Hepatic stellate cell (primary cell): Measurements from ENCODE around the gene ZNF652.

ENCODE experiments used
- DNase-seq: peaks from one replicate; pipeline ENCODE4 v3.0.0; 2011; ENCODE audit warnings: low spot score

Gene ZNF652

DNA sequence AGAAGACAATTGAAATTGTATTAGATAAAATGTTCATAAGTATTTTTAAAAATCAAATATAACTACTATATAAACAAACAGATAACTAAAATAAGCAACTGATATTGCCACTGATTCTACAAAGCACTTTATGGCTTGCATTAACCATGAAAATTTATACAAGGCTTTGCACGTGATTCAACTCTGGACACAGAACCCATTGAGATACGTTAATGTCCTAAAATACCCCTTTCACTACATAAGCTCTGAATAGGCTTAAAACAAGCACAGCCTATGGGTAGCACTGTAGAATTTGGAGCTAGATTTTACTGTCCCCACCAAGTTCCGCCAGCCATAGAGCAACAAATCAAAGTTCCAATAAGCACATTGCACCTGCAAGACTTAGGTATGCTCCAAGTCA is 4.5 kb downstream of the ZNF652 start:
- DNase-seq: no peak

DNA sequence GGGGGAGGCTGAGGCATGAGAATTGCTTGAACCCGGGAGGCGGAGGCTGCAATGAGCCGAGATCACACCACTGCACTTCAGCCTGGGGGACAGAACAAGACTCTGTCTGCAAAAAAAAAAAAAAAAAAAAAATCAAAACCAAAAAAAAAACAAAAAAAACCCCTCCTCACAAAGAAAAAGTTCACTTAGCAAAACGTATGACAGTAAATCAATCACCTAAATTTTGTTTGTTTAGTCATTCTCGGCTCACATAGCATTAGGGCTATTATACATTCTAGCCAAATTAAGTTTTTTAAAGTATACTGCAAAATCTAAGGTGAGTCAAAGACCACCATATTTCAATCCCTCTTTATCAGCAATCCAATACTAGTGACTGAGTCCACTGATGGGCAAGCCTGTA is 5.7 kb downstream of the ZNF652 start:
- DNase-seq: no peak

DNA sequence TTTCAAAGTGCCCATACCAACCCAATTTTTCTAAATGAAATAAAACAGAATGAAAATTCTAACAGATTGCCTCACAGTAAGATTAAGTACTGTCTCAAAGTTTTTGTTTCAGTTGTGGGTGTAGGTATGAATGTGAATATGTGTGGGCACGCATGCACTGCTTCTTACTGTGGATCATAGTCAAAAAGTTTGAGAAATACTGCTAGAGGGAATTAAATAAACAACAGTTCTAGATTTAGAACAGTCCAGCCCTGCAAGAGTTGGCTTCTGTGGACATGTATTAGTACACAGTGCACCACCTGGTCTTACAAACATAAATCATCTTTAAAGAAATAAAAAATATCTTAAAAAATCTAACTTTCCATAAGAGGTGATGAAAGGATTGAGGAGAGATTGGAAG is 8.4 kb downstream of the ZNF652 start:
- DNase-seq: no peak

DNA sequence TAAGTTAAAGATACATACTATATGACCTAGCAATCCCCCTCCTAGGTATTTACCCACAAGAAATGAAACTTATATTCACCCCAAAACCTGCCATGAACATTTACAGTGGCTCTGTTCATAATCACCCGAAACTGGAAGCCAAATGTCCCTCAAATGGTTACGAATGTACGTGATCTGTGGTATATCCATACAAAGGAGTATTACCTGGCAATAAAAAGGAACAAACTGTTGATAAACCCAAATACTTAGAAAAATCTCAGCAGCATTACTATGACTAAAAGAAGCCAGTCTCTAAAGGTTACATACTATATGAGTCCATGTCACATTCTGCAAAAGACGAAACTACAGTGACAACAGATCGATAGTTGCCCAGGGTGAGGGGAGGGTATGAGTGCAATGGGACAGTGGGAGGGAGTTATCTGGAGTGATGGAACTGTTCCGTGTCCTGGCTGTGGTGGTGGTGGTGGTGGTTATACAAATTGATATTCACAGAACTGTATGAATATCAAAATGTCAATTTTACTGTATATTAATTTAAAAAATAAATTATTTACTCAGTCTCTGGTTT is 9.4 kb downstream of the ZNF652 start:
- no peak for DNase-seq

DNA sequence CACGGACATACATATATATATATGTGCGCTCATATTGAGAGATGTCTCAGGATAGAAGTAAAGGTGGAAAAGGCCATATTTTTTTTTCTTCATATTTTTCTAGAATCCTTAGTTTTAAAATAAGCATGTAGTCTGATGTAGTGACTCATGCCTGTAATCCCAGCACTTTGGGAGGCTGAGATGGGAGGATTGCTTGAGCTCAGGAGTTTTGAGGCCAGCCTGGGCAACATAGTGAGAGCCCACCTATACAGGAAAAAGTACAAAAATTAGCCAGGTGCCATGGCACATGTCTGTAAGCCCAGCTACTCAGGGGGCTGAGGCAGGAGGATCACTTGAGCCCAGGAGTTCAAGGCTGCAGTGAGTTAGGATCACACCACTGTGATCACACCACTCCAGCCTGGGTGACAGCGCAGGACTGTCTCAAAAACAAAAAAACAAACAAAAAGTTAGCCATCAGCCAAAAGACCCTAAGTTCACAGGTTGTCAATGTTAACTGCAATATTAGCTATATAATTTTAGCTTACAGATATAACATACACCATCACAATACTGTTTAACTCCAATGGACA is 10.4 kb downstream of the ZNF652 start:
- no peak for DNase-seq

DNA sequence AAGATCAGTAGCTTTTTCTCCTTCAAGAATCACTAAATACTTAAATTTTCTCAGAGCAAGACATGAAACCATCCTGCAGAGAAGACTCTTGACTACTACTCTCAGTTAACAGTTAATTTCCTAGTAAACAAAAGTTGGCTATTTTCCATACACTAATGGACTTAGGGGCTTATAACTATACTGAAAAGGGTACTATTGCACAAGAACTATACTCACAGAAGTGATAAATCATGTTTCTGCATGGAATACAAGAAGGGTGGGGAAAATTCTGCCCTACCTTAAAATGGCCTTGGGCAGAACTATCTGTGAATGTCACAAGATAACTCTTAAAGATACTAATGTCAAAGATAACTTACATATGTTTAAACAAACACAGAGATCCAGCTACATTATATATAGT is 12.5 kb downstream of the ZNF652 start:
- DNase-seq: no peak

DNA sequence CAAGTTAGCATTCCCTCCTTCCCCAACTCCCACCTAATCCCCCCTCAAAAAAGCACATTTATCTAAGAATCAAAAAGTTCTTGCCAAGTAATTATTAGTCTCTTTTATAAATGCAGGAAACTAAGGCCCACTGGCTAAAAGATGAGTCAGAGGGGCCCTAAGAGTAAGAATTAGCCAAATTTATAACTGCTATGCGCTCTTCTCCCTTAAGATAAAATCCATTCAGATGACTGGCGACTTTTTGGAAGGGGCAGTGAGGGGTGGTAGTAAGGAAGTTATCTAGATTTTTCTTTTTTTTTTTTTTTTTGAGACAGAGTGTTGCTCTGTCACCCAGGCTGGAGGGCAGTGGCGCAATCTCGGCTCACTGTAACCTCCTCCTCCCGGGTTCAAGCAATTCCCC is 17.1 kb downstream of the ZNF652 start:
- DNase-seq: no peak

DNA sequence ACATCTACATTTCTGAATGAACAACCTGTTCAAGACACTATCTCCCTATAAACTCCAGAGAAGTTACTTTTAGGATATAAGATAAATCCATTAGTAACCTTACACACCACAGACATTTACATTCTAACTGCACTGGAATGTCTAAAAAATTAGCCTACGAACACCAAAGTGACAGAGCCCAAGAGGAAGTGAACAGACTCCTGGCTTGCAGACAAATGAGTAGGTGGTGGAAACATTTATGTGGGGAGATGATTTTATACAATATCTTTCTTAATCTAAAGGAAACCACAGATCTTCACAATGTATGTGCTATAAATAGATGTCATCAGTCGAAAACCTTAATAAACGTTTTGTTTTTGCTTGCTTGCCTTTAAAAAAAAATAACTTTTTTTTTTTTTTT is 18.8 kb downstream of the ZNF652 start:
- DNase-seq: no peak

DNA sequence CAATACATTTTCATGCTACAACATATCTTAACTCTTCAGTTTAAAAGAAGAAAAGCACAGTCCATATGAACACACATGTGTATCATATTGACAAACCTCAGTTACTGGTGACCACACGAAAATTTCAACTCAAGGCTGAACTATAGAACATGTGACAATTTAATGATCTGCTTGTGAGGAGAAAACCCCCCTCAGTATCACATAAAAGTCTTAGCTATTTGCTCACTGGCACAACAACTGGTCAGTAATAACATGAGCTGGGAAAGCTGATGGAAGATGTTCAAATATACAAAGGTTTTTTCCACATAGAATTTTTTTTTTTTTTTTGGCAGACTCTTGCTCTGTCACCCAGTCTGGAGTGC is 19.5 kb downstream of the ZNF652 start:
- no peak for DNase-seq

DNA sequence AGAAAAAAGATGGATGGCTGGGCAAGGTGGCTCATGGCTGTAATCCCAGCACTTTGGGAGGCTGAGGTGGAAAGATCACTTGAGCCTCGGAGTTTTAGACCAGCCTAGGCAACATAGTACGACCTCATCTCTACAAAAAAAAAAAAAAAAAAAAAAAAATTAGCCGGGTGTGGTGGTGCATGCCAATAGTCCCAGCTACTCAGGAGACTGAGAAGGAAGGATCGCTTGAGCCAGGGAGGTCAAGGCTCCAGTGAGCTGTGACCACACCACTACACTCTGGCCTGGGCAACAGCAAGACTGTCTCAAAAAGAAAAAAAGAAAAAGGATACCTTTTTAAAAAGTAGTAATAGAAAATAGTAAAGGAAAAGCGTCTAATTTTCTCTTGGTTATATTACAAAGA is 20.7 kb downstream of the ZNF652 start:
- no peak for DNase-seq

DNA sequence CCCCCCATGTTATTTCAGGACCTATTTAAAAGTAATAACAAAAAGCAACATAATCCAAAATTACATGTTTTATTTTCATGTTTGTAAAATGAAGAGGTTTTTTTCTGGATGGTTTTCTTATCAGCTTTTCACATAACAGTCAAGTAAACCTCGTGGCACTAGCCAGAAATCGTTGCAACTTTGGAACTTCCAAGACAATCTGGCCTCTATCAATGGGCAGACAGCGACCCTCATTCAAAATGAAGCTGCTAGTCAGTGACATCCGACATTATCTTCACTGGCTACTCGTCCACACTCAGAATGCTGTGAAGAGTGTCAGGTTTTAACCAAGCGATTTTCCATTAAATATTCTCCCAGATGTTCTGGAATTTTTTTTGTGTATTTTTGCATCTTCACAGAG is 22.7 kb downstream of the ZNF652 start:
- no peak for DNase-seq

DNA sequence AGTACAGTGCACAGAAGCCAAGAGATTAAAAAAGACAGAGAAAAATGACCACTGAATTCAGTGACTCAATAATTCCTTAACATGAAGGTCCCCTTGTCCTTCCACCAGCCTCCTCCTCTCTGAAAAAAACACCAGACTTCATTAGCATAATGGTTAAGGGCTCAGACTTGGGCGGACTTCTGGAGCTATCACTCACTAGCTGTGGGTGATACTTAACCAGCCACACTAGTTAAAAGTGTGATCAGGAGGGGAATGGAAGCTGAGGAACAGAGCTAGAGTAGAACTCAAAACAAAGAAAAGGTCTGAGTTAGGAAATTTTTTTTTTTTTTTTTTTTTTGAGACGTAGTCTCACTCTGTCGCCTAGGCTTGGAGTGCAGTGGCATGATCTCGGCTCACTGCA is 23.2 kb downstream of the ZNF652 start:
- no peak for DNase-seq

DNA sequence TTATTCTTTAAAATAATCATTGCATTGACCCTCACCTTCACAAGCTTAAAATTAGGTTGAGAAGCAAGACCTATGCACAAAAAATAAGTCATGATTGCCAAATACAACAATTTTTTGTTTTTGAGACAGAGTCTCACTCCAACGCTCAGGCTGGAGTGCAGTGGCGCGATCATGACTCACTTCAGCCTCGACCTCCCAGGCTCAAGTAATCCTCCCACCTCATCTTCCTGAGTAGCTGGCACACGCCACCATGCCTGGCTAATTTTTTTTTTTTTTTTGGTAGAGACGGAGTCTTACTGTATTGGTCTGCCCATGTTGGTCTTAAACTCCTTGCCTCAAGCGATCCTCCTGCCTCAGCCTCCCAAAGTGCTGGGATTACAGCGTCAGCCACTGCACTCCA is 24.2 kb downstream of the ZNF652 start:
- no peak for DNase-seq

DNA sequence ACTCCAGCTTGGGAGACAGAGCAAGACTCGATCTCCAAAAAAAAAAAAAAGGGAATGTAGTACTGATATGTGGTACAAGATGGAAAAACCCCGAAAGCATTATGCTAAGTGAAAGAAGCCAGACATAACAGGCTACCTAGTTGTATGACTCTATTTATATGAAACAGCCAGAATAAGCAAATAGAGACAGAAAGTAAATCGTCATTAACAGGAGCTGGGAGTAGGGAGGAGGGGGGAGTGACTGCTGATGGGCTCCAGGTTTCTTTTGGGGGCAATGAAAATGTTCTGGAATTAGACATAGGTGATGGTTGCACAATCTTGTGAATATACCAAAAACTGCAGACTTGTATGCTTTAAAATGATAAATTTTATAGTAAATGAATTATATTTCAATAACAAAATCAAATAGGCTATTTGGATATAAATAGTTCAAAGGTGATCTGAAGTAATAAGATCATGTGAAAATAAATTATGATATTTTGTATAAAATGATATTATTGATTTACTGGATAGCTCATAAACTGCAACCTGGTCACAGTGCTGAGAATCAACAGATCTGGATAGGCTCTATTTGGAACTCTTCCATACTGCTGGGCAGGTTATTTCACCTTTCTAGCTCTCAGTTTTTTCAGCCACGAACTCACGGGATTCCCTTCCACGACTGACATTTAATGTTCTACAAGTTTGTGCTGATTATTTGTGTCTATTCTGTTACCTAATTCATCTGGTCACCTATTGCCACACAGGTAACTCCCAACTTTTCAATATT is 27.1 kb downstream of the ZNF652 start:
- no peak for DNase-seq

DNA sequence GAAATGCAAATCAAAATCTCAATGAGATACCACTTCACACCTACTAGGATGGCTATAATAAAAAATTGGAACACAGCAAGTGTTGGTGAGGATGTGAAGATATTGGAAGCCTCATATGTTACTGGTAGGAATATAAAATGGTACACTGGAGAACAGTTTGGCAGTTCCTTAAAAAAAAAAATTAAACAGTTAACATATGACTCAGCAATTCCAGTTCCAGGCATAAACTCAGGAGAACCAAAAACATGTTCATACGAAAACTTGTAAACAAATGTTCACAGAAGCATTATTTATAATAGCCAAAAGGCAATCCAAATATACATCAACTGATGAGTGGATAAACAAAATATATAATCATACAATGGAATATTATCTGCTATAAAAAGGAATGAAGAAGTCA is 28.2 kb downstream of the ZNF652 start:
- no peak for DNase-seq

DNA sequence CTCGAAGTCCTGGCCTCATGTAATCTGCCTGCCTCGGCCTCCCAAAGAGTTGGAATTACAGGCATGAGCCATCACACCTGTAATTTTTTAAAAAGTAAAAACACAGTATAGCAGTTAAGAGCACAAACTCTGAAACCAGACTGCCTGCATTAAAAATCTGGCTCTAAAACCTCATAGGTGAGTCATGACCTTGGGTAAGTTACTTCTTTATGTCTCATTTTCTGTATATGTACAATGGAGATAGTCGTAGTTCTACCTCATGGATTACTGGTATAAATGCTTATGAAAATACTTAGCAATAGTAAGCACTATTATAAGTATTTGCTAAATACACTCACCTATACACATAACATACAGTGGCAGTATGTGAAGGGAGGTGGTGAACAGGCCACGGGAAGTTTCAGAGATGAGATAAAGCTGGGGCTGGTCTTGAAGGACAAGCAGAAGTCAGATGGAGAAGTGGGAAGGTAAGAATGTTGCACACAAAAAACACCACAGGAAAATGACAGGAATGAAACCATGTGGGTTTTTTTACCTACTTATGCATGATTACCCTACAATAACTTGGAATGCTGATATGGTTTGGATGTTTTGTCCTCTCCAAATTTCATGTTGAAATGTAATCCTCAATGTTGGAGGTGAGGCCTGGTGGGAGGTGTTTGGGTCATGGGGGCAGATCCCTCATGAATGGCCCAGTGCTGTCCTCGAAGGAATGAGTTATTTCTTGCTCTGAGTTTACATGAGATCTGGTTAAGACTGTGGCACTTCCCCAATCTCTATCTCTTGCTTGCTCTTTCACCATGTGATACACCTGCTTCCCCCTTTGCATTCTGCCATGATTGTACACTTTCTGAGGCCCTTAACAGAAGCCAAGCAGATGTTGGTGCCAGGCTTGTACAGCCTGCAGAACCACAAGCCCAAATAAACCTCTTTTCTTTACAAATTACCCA is 33.9 kb downstream of the ZNF652 start:
- DNase-seq: no peak

DNA sequence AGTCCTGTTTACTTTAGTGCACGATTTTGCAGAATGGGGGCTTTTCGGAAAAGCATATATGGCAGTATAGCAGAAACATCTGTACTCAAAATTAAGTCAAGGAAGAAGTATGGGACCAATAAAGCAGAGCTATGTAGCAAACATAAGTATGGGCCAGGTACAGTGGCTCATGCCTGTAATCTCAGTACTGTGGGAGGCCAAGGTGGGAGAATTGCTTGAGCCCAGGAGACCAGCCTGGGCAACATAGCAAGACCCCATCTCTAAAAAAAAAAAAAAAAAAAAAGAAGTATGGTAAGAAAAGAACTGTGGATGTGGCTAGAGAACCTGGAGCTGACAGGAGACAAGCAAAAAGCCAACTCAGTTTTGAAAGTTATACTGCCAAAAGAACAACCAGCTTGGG is 36.1 kb downstream of the ZNF652 start:
- DNase-seq: no peak

DNA sequence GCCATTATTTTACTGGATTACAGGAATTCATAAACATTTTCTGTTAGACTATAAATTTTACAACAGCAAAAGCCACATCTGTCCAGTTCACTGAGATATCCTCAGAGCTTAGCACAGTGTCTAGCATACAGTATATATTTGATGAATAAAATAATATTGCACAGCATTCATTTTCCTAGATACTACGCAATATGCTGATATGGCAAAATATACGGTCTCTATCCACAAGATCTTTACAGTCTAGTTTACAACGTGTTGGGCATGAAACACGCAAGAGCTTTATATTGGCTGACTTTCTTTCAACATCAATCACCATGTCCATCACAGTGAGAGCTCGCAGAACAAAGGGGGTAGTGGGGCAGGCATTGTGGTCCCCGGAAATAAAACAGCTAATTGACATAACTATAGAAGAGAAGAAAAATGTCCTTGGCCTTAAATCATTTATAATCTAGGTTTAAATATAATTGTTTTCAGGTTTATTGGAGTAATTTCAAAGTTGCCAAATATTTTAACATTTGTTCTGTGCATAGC is 43.5 kb downstream of the ZNF652 start:
- no peak for DNase-seq

DNA sequence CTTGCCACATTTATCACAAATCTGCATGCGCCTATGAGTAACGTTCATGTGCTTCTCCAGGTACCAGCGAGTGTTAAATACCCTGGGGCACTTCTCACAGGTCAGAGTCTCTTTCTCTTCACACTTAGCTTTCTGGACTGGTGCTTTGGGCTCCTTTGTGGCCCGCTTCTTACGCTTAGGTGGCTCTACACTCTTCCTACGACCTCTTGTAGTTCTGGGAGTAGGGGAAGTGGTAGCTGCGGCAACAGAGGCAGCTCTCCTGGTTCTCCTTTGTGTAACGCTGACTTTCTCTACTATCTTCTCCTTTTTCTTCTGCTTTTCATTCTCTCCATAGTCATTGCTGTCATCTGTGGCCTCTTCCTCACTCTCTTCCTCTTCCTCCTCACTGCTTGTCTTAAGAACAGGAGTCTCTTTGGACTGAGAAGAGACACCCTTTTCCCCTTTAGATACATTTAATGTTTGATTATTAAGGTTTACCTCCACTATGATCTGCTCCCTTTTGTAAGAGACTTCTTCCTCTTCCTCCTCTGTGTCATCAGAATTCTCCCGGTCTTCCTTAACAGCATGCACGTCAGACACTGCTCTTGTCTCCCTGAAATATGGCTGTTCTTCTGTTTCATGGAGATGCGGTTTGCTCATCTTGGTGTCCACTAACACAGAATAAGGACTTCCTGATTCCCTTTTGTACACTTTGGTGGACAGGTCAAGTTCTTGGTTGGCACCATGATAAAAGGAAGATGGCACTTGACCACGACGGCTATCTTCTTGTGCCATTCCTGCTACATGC is 45.0 kb downstream of the ZNF652 start:
- DNase-seq: no peak

DNA sequence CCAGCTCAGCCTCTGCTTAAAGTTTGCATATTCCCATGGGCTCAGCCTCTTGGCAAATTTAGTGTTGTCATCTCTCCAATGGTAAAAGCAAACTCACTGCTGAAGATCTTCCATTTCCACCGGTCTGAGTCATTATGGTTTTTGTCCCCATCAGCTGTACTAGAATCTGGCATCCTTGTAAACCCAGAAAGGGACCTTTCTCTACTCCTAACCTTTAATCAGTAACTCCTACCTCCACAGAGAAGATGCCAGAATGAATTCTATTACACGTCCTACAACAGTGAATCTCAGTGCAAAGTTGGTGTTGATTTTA is 45.8 kb downstream of the ZNF652 start:
- peak; percentile 14 for DNase-seq

DNA sequence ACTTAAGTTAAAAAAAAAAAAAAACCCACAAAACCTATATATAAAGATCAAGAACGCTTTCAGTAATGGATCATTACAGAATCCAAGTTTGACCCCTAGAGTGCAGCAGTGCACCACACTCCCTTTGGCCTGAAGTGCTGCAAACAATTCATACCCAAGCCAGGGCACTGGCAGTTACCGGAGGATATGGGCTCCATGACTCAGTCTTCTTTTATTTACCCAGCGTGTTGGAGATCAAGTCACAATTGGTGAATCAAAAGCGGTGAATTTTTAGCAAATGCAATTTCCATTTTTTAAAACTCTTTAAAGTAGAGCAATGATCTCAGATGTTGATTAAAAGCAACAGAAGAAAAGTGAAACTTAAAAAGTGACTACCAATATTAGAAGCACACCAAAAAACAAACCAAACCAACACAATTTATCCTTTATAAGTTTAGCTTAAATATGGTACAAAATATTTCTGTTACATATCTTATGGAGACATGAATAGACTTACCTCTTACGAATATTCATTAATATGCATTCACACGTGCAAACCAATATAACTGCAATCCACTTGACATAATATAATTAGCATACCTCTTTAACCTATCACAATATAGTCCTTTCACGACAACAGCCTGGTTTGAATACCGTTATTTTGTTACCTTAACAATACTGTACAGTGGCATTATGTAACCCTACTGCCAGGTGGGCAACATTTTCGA is 46.3 kb downstream of the ZNF652 start:
- DNase-seq: peak; percentile 86
